Astrocyte of the cerebellum (primary cell): ENCODE data around the gene POLR2C.

Source experiments
- DNase-seq: peaks from one replicate; pipeline ENCODE4 v3.0.0-alpha.2; 2011; ENCODE audit warnings: low read depth
- H3K4me3 ChIP-seq: 2 replicates; pipeline ENCODE4 v1.5.1; 2011; ENCODE audit warnings: mild to moderate bottlenecking, low read depth, low read length, moderate library complexity
- in situ Hi-C: cut with HindIII; loops from 2 replicates; pipeline ENCODE4 v1.10.0; 2017; ENCODE audit warnings: low sequenced_read_pairs
- TF ChIP-seq, protein P1 (sequence below): IDR thresholded peaks from 2 replicates; pipeline ENCODE4 v1.5.1; 2012; ENCODE audit warnings: low read length, low read depth, moderate library complexity, mild to moderate bottlenecking; ENCODE audit errors: missing control alignments

Gene POLR2C

GRCh38 chr16:57501492-57501891 lies 39.0 kb downstream of the POLR2C start:
- in situ Hi-C loops: no loop called here
- TF ChIP-seq, protein P1, sequence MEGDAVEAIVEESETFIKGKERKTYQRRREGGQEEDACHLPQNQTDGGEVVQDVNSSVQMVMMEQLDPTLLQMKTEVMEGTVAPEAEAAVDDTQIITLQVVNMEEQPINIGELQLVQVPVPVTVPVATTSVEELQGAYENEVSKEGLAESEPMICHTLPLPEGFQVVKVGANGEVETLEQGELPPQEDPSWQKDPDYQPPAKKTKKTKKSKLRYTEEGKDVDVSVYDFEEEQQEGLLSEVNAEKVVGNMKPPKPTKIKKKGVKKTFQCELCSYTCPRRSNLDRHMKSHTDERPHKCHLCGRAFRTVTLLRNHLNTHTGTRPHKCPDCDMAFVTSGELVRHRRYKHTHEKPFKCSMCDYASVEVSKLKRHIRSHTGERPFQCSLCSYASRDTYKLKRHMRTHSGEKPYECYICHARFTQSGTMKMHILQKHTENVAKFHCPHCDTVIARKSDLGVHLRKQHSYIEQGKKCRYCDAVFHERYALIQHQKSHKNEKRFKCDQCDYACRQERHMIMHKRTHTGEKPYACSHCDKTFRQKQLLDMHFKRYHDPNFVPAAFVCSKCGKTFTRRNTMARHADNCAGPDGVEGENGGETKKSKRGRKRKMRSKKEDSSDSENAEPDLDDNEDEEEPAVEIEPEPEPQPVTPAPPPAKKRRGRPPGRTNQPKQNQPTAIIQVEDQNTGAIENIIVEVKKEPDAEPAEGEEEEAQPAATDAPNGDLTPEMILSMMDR: no peak
- DNase-seq: no peak
- H3K4me3 ChIP-seq: no peak overlapping the region

DNA sequence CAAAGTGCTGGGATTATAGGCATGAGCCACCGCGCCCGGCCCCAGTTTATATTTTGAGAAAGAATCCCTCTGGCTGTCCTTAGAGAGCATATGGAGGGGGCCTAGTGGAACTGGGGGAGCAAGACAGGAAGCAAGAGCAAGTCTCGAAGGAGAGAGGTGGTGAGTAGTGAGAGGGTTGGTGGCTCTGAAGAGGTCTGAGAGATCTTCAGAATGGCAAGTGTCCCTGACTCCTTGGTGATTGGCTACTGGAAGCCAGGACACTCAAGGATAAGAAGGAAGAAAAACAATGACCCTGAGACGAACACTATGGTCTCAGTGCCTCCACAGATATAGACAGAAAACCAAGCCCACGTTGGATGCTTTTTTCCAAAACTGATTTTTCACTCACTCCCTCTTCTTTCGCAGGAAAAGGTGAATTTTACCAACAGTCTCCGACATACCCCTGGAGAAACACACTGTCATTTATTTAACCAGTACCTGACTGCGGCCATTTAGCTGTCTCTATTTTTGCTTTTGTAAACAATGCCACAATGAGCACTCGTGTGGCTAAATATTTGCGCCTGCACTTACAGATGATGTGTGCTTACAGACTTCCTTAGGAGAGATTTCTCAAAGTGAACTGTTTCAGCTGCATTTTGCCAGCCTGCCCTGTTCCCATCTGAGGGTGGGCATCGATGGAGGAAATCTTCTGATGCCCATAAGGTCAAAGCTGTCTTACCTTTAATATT lies 39.7 kb downstream of the POLR2C start:
- in situ Hi-C loops: no loop called here
- no peak overlapping the region for H3K4me3 ChIP-seq
- no peak for DNase-seq
- TF ChIP-seq, protein P1: no peak

- DNase-seq: no peak
- TF ChIP-seq, protein P1: no peak
- no peak overlapping the region for H3K4me3 ChIP-seq
- in situ Hi-C loops: no loop called here
These were observed 40.9 kb downstream of the POLR2C start for GRCh38 chr16:57503366-57503765.

GRCh38 chr16:57504001-57504400 lies 41.5 kb downstream of the POLR2C start:
- in situ Hi-C loops: no loop called here
- no peak overlapping the region for H3K4me3 ChIP-seq
- no peak for DNase-seq
- TF ChIP-seq, protein P1: no peak

DNA sequence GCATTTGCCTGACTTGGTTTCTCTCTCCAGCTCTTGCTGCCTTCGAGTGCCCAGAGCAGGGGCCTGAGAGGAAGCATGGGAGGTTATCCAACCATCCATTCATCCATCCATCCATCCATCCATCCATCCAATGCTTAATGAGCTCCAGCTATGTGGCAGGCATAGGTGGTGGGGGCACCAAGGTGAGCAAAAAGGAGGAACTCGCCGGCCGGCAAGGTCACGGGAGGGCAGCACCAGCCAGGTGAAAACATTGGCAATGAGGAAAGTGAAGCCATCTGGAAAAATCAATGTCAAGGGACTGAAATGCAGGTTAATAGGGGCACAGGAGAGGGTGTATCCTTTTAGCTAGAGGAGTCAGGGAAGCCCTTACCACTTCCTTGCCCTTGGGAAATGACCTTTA lies 42.0 kb downstream of the POLR2C start:
- no peak overlapping the region for H3K4me3 ChIP-seq
- TF ChIP-seq, protein P1: no peak
- no peak for DNase-seq
- in situ Hi-C loops: no loop called here

- no peak overlapping the region for H3K4me3 ChIP-seq
- TF ChIP-seq, protein P1: no peak
- no peak for DNase-seq
- in situ Hi-C loops: loop anchor here (5.0 kb wide), 1 partner anchor 88 kb away; no protein-coding TSS in a partner anchor
These were observed 42.7 kb downstream of the POLR2C start for GRCh38 chr16:57505169-57505568.
